SK-N-SH treated with all-trans-retinoic acid at 6 μM for 48 hours (cell line): ENCODE data around the gene MLYCD.

Experiments
- ATAC-seq: fragments of 200-7000 bp; cut with Tn5 transposase; 3 replicates; pipeline ENCODE4 v1.9.1; 2020; ENCODE audit warnings: mild to moderate bottlenecking, moderate library complexity
- ARNTL ChIP-seq: fragments of 450-650 bp; formaldehyde crosslinking; IDR thresholded peaks from 2 replicates; pipeline ENCODE4 v1.5.0; 2020; ENCODE audit warnings: low read depth, mild to moderate bottlenecking, moderate library complexity, borderline replicate concordance
- BACH2 ChIP-seq: fragments of 250-450 bp; sonication (Bioruptor Pico); IDR thresholded peaks from 2 replicates; pipeline ENCODE4 v1.9.0; 2021; ENCODE audit warnings: mild to moderate bottlenecking, borderline replicate concordance
- CREB5 ChIP-seq: fragments of 250-450 bp; sonication (Bioruptor Pico); IDR thresholded peaks from 2 replicates; pipeline ENCODE4 v1.5.1; 2020; ENCODE audit warnings: low read depth, mild to moderate bottlenecking, moderate library complexity
- CSDC2 ChIP-seq: fragments of 250-450 bp; sonication (Bioruptor Pico); IDR thresholded peaks from 2 replicates; pipeline ENCODE4 v1.5.0; 2020; ENCODE audit warnings: mild to moderate bottlenecking, moderate library complexity
- ESRRG ChIP-seq: fragments of 250-450 bp; sonication (Bioruptor Pico); IDR thresholded peaks from 2 replicates; pipeline ENCODE4 v1.6.1; 2021; ENCODE audit warnings: mild to moderate bottlenecking
- GLIS3 ChIP-seq: fragments of 250-450 bp; sonication (Bioruptor Pico); IDR thresholded peaks from 2 replicates; pipeline ENCODE4 v1.5.0; 2020; ENCODE audit warnings: mild to moderate bottlenecking, moderate library complexity
- ISL1 ChIP-seq: fragments of 250-450 bp; sonication (Bioruptor Pico); IDR thresholded peaks from 2 replicates; pipeline ENCODE4 v2.1.2; 2022; ENCODE audit warnings: mild to moderate bottlenecking, moderate library complexity
- OSR1 ChIP-seq: fragments of 250-450 bp; sonication (Bioruptor Pico); IDR thresholded peaks from 2 replicates; pipeline ENCODE4 v1.8.0; 2022; ENCODE audit warnings: moderate library complexity, mild to moderate bottlenecking, inconsistent platforms
- POU6F1 ChIP-seq: fragments of 250-450 bp; sonication (Bioruptor Pico); IDR thresholded peaks from 2 replicates; pipeline ENCODE4 v1.8.0; 2021; ENCODE audit warnings: low read depth, mild to moderate bottlenecking, moderate library complexity, borderline replicate concordance
- PPARA ChIP-seq: fragments of 250-450 bp; sonication (Bioruptor Pico); IDR thresholded peaks from 2 replicates; pipeline ENCODE4 v1.5.0; 2020; ENCODE audit warnings: mild to moderate bottlenecking, borderline replicate concordance
- RARB ChIP-seq: fragments of 250-450 bp; sonication (Bioruptor Pico); IDR thresholded peaks from 2 replicates; pipeline ENCODE4 v1.8.0; 2021; ENCODE audit warnings: mild to moderate bottlenecking, moderate library complexity
- TCF4 ChIP-seq: fragments of 250-450 bp; sonication (Bioruptor Pico); IDR thresholded peaks from 2 replicates; pipeline ENCODE4 v1.8.0; 2021; ENCODE audit warnings: mild to moderate bottlenecking, moderate library complexity, borderline replicate concordance
- TOX ChIP-seq: fragments of 250-450 bp; sonication (Bioruptor Pico); IDR thresholded peaks from 2 replicates; pipeline ENCODE4 v1.8.0; 2021; ENCODE audit warnings: mild to moderate bottlenecking, moderate library complexity, borderline replicate concordance
- ZC3H10 ChIP-seq: fragments of 250-450 bp; sonication (Bioruptor Pico); IDR thresholded peaks from 2 replicates; pipeline ENCODE4 v1.5.1; 2021; ENCODE audit warnings: mild to moderate bottlenecking, moderate library complexity
- ZFP3 ChIP-seq: fragments of 250-450 bp; sonication (Bioruptor Pico); IDR thresholded peaks from 2 replicates; pipeline ENCODE4 v1.5.0; 2020; ENCODE audit warnings: mild to moderate bottlenecking, moderate library complexity
- ZFP30 ChIP-seq: fragments of 450-650 bp; formaldehyde crosslinking; IDR thresholded peaks from 2 replicates; pipeline ENCODE4 v1.5.0; 2022; ENCODE audit warnings: mild to moderate bottlenecking, moderate library complexity
- ZNF565 ChIP-seq: fragments of 450-650 bp; formaldehyde crosslinking; conservative IDR thresholded peaks from 2 replicates; pipeline ENCODE4 v1.5.0; 2020; ENCODE audit warnings: low read depth, mild to moderate bottlenecking, moderate library complexity
- ZNF70 ChIP-seq: fragments of 450-650 bp; formaldehyde crosslinking; IDR thresholded peaks from 2 replicates; pipeline ENCODE4 v1.5.0; 2020; ENCODE audit warnings: mild to moderate bottlenecking, moderate library complexity
- ZNF8 ChIP-seq: fragments of 450-650 bp; formaldehyde crosslinking; IDR thresholded peaks from 2 replicates; pipeline ENCODE4 v1.5.0; 2020; ENCODE audit warnings: mild to moderate bottlenecking, moderate library complexity
- TF ChIP-seq, protein P1 (sequence below): fragments of 250-450 bp; sonication (Bioruptor Pico); IDR thresholded peaks from 2 replicates; pipeline ENCODE4 v1.8.0; 2020; ENCODE audit warnings: mild to moderate bottlenecking, moderate library complexity, borderline replicate concordance
- TF ChIP-seq, protein P2 (sequence below): fragments of 250-450 bp; sonication (Bioruptor Pico); IDR thresholded peaks from 2 replicates; pipeline ENCODE4 v1.5.1; 2021; ENCODE audit warnings: mild to moderate bottlenecking, moderate library complexity
- TF ChIP-seq, protein P3 (sequence below): fragments of 250-450 bp; sonication (Bioruptor Pico); IDR thresholded peaks from 2 replicates; pipeline ENCODE4 v1.5.0; 2020; ENCODE audit warnings: mild to moderate bottlenecking, moderate library complexity

Gene MLYCD

GRCh38 chr16:83920894-83921491 lies 22.1 kb downstream of the MLYCD start (continued):
- TF ChIP-seq, protein P1, sequence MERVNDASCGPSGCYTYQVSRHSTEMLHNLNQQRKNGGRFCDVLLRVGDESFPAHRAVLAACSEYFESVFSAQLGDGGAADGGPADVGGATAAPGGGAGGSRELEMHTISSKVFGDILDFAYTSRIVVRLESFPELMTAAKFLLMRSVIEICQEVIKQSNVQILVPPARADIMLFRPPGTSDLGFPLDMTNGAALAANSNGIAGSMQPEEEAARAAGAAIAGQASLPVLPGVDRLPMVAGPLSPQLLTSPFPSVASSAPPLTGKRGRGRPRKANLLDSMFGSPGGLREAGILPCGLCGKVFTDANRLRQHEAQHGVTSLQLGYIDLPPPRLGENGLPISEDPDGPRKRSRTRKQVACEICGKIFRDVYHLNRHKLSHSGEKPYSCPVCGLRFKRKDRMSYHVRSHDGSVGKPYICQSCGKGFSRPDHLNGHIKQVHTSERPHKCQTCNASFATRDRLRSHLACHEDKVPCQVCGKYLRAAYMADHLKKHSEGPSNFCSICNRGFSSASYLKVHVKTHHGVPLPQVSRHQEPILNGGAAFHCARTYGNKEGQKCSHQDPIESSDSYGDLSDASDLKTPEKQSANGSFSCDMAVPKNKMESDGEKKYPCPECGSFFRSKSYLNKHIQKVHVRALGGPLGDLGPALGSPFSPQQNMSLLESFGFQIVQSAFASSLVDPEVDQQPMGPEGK (CRISPR knock-in tag), result no peak
- TF ChIP-seq ARNTL (CRISPR knock-in tag), result no peak

GRCh38 chr16:83923581-83924365 lies 24.9 kb downstream of the MLYCD start:
- no peak for ATAC-seq
- TF ChIP-seq ISL1 (no peak), RARB (CRISPR knock-in tag) (no peak), PPARA (CRISPR knock-in tag) (no peak), ARNTL (CRISPR knock-in tag) (no peak), ESRRG (CRISPR knock-in tag) (no peak), ZNF8 (CRISPR knock-in tag) (no peak), POU6F1 (CRISPR knock-in tag) (no peak), GLIS3 (CRISPR knock-in tag) (no peak), BACH2 (no peak), ZC3H10 (no peak), TCF4 (no peak), CREB5 (CRISPR knock-in tag) (no peak), CSDC2 (CRISPR knock-in tag) (no peak), ZNF565 (CRISPR knock-in tag) (no peak), OSR1 (no peak)
- TF ChIP-seq, protein P2, sequence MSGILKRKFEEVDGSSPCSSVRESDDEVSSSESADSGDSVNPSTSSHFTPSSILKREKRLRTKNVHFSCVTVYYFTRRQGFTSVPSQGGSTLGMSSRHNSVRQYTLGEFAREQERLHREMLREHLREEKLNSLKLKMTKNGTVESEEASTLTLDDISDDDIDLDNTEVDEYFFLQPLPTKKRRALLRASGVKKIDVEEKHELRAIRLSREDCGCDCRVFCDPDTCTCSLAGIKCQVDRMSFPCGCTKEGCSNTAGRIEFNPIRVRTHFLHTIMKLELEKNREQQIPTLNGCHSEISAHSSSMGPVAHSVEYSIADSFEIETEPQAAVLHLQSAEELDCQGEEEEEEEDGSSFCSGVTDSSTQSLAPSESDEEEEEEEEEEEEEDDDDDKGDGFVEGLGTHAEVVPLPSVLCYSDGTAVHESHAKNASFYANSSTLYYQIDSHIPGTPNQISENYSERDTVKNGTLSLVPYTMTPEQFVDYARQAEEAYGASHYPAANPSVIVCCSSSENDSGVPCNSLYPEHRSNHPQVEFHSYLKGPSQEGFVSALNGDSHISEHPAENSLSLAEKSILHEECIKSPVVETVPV, result no peak
- TF ChIP-seq, protein P3, sequence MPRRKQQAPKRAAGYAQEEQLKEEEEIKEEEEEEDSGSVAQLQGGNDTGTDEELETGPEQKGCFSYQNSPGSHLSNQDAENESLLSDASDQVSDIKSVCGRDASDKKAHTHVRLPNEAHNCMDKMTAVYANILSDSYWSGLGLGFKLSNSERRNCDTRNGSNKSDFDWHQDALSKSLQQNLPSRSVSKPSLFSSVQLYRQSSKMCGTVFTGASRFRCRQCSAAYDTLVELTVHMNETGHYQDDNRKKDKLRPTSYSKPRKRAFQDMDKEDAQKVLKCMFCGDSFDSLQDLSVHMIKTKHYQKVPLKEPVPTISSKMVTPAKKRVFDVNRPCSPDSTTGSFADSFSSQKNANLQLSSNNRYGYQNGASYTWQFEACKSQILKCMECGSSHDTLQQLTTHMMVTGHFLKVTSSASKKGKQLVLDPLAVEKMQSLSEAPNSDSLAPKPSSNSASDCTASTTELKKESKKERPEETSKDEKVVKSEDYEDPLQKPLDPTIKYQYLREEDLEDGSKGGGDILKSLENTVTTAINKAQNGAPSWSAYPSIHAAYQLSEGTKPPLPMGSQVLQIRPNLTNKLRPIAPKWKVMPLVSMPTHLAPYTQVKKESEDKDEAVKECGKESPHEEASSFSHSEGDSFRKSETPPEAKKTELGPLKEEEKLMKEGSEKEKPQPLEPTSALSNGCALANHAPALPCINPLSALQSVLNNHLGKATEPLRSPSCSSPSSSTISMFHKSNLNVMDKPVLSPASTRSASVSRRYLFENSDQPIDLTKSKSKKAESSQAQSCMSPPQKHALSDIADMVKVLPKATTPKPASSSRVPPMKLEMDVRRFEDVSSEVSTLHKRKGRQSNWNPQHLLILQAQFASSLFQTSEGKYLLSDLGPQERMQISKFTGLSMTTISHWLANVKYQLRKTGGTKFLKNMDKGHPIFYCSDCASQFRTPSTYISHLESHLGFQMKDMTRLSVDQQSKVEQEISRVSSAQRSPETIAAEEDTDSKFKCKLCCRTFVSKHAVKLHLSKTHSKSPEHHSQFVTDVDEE (CRISPR knock-in tag), result no peak

GRCh38 chr16:83924686-83925085 lies 25.8 kb downstream of the MLYCD start:
- ATAC-seq, result no peak
- TF ChIP-seq ZC3H10 (no peak), ZNF70 (no peak), OSR1 (no peak), ZNF565 (CRISPR knock-in tag) (no peak), ZFP30 (CRISPR knock-in tag) (no peak), TOX (CRISPR knock-in tag) (no peak), ZNF8 (CRISPR knock-in tag) (no peak), ZFP3 (no peak), ARNTL (CRISPR knock-in tag) (no peak), ESRRG (CRISPR knock-in tag) (no peak), GLIS3 (CRISPR knock-in tag) (no peak), TCF4 (no peak), RARB (CRISPR knock-in tag) (no peak), CSDC2 (CRISPR knock-in tag) (no peak), ISL1 (no peak)
- TF ChIP-seq, protein P2, result no peak
- TF ChIP-seq, protein P3 (CRISPR knock-in tag), result no peak
